GM12878 (cell line): ENCODE results near the gene OR10V1. TPM values are rescaled to one million over a fixed set of nuclear protein-coding genes. Genes with fewer than 3 reads are reported as not detected.

Experiments
- CTCF ChIP-seq, 3 experiments: IDR thresholded peaks in 2 of 3; conservative IDR thresholded peaks in 1 of 3; 2 replicates each; pipeline ENCODE4 v1.5.1; 2011; ENCODE audit warnings: low read depth in 3 of 3, low read length in 3 of 3, mild to moderate bottlenecking in 3 of 3, control low read depth in 2 of 3, moderate library complexity in 2 of 3, inconsistent platforms in 1 of 3, mixed read lengths in 1 of 3; ENCODE audit not compliant: control insufficient read depth in 2 of 3, insufficient read depth in 1 of 3; ENCODE audit errors: extremely low read depth in 1 of 3
- ESRRA ChIP-seq: IDR thresholded peaks from 2 replicates; pipeline ENCODE4 v1.6.1; 2012; ENCODE audit warnings: mild to moderate bottlenecking, low read length, improper control_type of control experiment
- IKZF1 ChIP-seq: fragments of 450-650 bp; conservative IDR thresholded peaks from 2 replicates; pipeline ENCODE4 v1.6.1; 2017; ENCODE audit warnings: antibody characterized with exemption, mild to moderate bottlenecking
- JUNB ChIP-seq: IDR thresholded peaks from 2 replicates; pipeline ENCODE4 v1.6.1; 2016; ENCODE audit warnings: antibody characterized with exemption, mild to moderate bottlenecking
- MEF2B ChIP-seq: fragments of 450-650 bp; IDR thresholded peaks from 2 replicates; pipeline ENCODE4 v1.6.1; 2018; ENCODE audit warnings: mild to moderate bottlenecking, moderate library complexity; ENCODE audit not compliant: partially characterized antibody, poor library complexity, severe bottlenecking
- NR2F1 ChIP-seq: fragments of 450-650 bp; conservative IDR thresholded peaks from 2 replicates; pipeline ENCODE4 v1.6.1; 2017; ENCODE audit warnings: mild to moderate bottlenecking
- PML ChIP-seq: IDR thresholded peaks from 2 replicates; pipeline ENCODE4 v1.6.1; 2012; ENCODE audit warnings: low read length, inconsistent platforms
- PRDM15 ChIP-seq: fragments of 450-650 bp; formaldehyde crosslinking; IDR thresholded peaks from 2 replicates; pipeline ENCODE4 v1.4.0; 2020; ENCODE audit warnings: mild to moderate bottlenecking, moderate library complexity
- RFX5 ChIP-seq: IDR thresholded peaks from 2 replicates; pipeline ENCODE4 v1.6.1; 2011; ENCODE audit warnings: low read depth, low read length, improper control_type of control experiment
- SIN3A ChIP-seq: IDR thresholded peaks from 2 replicates; pipeline ENCODE4 v1.6.1; 2012; ENCODE audit warnings: low read depth, low read length, improper control_type of control experiment
- YY1 ChIP-seq: IDR thresholded peaks from 2 replicates; pipeline ENCODE4 v1.6.1; 2011; ENCODE audit warnings: low read depth, mild to moderate bottlenecking, low read length
- ZBTB40 ChIP-seq: fragments of 450-650 bp; IDR thresholded peaks from 2 replicates; pipeline ENCODE4 v1.6.1; 2016; ENCODE audit warnings: mild to moderate bottlenecking, moderate library complexity, borderline replicate concordance
- ZNF207 ChIP-seq: fragments of 450-650 bp; IDR thresholded peaks from 2 replicates; pipeline ENCODE4 v1.6.1; 2014; ENCODE audit warnings: antibody characterized with exemption, mild to moderate bottlenecking, borderline replicate concordance
- ZNF687 ChIP-seq: fragments of 450-650 bp; IDR thresholded peaks from 2 replicates; pipeline ENCODE4 v1.6.1; 2017; ENCODE audit warnings: mild to moderate bottlenecking, moderate library complexity
- polyA plus RNA-seq, 11 experiments: library from polyadenylated mRNA; depleted of rRNA in 4 of 11; unstranded in 6 of 11; stranded (reverse) in 5 of 11; fragments of >200 nt; fragmentation: Nextera tagmentation in 4 of 11; fragmentation: Illumina TruSeq in 1 of 11; extraction: Ambion mirVana in 4 of 11; extraction: Trizol in 1 of 11; gene quantifications; 1 replicate in 1 of 11; 2 replicates in 10 of 11; pipeline versions ENCODE4 v1.2.1 to v1.2.3, GENCODE V29; 2011 to 2016; ENCODE audit warnings: inconsistent platforms in 2 of 11, missing spikeins in 2 of 11, low read depth in 1 of 11
- total RNA-seq, 4 experiments: library from RNA; depleted of rRNA in 3 of 4; stranded (reverse); fragments of >200 nt in 3 of 4; fragmentation: Illumina TruSeq in 1 of 4; extraction: Trizol in 1 of 4; gene quantifications; 2 replicates each; pipeline versions ENCODE4 v1.2.1 to v1.2.3, GENCODE V29; 2013 to 2021

OR10V1 gene
- total and polyA plus RNA-seq, 10 of the 15 experiments (the other 5 are each of a cell fraction or from before 2014, with no cell fraction given) = not detected

- TF ChIP-seq ZNF687 (no peak), ZBTB40 (no peak), PRDM15 (no peak), JUNB (no peak), ESRRA (0 out of 2 replicates have a peak, but pooled peaks have one; percentile 37), NR2F1 (no peak), RFX5 (no peak), MEF2B (no peak), SIN3A (no peak), ZNF207 (peak; percentile 56; the same call in 1 of the 2 replicates), CTCF (IDR thresholded peaks at IDR 0.05 in 2 of 3, conservative IDR thresholded peaks at IDR 0.05 in 1 of 3; ENCODE audit: control insufficient read depth in 2 of 3, extremely low read depth in 1 of 3, insufficient read depth in 1 of 3, low read depth in 3 of 3, low read length in 3 of 3) (peak; percentile 81 to 89 (median 85)), PML (no peak), IKZF1 (0 out of 2 replicates have a peak, but pooled peaks have one; percentile 19), YY1 (peak; percentile 54; the same call in 1 of the 2 replicates)
These were observed 40.2 kb upstream of the OR10V1 start (continued) for GRCh38 chr11:59753650-59754493.
